GM12872 (cell line): ENCODE measurements around the gene LINC00632.

Experiments used
- TF ChIP-seq, protein P1 (sequence below): IDR thresholded peaks from 3 replicates; pipeline ENCODE4 v1.5.1; 2011; ENCODE audit warnings: low read depth, mild to moderate bottlenecking, low read length, moderate library complexity; ENCODE audit not compliant: insufficient read depth

LINC00632 gene

DNA sequence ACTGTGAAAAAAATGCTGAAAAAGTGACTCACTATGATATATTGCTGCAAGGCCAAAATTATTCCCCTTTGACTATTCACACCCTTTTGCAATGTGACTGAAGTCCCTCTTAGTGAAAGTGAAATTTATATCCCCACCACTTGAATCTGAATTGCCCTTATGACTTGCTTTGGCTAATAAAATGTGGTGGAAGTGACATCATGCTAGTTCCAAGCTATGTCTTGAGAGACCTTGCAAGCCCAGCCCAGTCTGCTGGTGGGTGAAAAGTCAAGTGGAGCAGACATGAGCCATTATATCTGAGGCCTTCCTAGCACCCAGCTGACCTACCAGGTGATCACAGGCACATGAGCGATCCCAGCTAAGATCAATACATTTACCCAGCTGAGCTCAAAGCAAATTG is 94.7 kb downstream of the LINC00632 start:
- TF ChIP-seq, protein P1, sequence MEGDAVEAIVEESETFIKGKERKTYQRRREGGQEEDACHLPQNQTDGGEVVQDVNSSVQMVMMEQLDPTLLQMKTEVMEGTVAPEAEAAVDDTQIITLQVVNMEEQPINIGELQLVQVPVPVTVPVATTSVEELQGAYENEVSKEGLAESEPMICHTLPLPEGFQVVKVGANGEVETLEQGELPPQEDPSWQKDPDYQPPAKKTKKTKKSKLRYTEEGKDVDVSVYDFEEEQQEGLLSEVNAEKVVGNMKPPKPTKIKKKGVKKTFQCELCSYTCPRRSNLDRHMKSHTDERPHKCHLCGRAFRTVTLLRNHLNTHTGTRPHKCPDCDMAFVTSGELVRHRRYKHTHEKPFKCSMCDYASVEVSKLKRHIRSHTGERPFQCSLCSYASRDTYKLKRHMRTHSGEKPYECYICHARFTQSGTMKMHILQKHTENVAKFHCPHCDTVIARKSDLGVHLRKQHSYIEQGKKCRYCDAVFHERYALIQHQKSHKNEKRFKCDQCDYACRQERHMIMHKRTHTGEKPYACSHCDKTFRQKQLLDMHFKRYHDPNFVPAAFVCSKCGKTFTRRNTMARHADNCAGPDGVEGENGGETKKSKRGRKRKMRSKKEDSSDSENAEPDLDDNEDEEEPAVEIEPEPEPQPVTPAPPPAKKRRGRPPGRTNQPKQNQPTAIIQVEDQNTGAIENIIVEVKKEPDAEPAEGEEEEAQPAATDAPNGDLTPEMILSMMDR: no peak

- TF ChIP-seq, protein P1: no peak
Observed at GRCh38 chrX:140815868-140816267, 106.3 kb downstream of the LINC00632 start.

- TF ChIP-seq, protein P1: peak; percentile 47; the same call in 2 of the 3 replicates
Observed at GRCh38 chrX:140817943-140818342, 108.4 kb downstream of the LINC00632 start.

- TF ChIP-seq, protein P1: no peak
Observed at GRCh38 chrX:140821280-140821679, 111.7 kb downstream of the LINC00632 start.

DNA sequence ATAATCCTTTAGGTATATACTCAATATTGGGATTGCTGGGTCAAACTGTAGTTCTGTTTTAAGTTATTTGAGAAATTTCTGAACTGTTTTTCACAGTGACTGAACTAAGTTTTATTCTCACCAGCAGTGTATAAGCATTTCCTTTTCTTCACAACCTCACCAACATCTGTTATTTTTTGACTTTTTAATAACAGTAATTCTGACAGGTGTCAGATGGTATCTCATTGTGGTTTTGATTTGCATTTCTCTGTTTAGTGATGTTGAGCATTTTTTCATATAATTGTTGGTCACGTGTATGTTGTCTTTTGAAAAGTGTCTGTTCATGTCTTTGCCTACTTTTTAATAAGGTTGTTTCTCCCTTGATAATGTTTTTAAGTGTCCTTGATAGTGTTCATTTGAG is 112.6 kb downstream of the LINC00632 start:
- TF ChIP-seq, protein P1: no peak

- TF ChIP-seq, protein P1: no peak
Observed at GRCh38 chrX:140822861-140823260, 113.3 kb downstream of the LINC00632 start.

DNA sequence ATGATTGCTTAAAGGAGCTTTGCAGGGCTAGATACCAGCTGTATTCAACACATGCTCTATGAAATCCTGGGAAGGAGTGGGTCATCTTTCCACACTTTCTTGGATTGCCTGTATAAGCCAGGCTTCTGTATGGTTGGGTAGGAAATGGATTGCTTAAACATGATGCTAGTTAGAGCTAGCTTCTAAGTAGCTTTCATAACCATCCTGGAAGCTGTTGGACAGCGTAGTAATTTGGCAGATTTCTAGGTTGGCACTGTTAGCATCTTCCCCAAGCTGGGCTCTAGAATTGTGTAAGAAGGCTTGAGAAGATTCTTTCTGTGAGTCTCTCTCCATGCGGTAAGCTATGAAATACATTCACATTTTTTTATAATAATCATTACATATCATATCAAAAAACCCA is 127.3 kb downstream of the LINC00632 start:
- TF ChIP-seq, protein P1: no peak
